Activated CD4-positive, CD25-positive, alpha-beta regulatory T cell treated with anti-CD3 and anti-CD28 coated beads, Interleukin-2, amount 50 U/mL, for 72 hours (primary cell): ENCODE data around the gene ETV3L.

Experiments
- DNase-seq: peaks from one replicate; pipeline ENCODE4 v3.0.0; 2021

ETV3L gene

GRCh38 chr1:157131281-157131680 is 31.7 kb upstream of the ETV3L start:
- DNase-seq: no peak

GRCh38 chr1:157124855-157125254 is 25.2 kb upstream of the ETV3L start:
- DNase-seq: no peak

GRCh38 chr1:157119448-157119847 is 19.8 kb upstream of the ETV3L start:
- DNase-seq: no peak

DNA sequence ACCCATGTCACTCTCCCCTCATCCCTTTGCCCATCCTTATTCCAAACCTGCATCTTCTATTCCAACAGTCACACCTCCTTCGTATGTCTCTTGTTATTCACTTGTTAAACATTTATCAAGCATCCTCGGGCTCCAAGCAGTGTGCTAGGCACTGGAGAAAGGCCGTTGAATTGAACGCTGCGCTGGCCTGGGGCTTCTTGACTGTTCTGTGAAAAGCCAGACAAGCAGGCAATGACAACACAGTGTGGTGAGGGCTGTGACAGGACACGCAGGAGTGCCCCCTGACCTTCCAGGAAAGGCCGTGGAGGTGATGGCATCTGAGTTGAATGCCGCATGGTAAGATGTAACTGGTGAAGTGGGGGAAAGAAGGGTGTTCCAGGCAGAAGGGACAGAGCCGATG is 19.4 kb upstream of the ETV3L start:
- no peak for DNase-seq

GRCh38 chr1:157117527-157118057 is 18.0 kb upstream of the ETV3L start:
- no peak for DNase-seq

DNA sequence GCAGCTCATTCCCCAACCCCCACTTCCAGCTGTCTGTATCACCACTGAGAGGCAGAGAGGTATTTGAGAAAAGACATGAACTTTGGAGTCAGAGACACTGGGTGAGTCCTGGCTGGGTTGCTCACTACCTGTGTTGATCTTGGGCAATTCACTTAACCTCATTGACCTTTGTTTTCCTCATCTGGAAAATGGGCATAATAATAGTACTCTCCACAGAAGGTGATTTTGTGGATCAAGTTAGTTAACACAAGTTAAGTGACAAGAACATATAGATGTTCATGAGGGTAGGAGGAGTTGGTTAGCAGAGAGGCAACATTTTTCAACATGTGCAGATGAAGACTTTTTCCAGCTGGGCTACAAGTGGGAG is 17.1 kb upstream of the ETV3L start:
- DNase-seq: no peak

GRCh38 chr1:157115851-157116736 is 16.5 kb upstream of the ETV3L start:
- no peak for DNase-seq

DNA sequence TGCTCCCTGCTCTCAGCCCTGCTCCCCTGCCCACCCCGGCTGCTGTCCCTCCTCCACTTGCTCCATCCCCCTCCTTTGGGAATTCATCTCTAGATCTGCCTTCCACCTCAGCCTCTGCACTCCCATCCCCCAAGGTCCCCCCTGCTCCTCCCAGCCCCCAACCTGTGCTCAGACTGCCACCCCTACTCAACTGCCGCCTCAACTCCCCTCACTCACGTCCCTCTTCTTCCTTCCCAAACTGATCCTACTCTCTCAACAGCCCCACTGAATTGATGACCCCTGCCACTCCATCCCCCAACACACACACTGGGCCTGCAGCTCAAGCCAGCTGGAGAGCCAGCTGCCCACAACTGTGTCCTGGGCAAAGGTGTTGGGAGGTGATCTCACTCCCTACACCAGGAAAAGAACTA is 15.8 kb upstream of the ETV3L start:
- no peak for DNase-seq

- no peak for DNase-seq
Observed at GRCh38 chr1:157114183-157115121, 14.8 kb upstream of the ETV3L start.

GRCh38 chr1:157113631-157114030 is 14.0 kb upstream of the ETV3L start:
- DNase-seq: no peak

GRCh38 chr1:157113106-157113505 is 13.5 kb upstream of the ETV3L start:
- no peak for DNase-seq

GRCh38 chr1:157112186-157112867 is 12.7 kb upstream of the ETV3L start:
- no peak for DNase-seq

- DNase-seq: no peak
Observed at GRCh38 chr1:157111396-157112165, 12.0 kb upstream of the ETV3L start.

- DNase-seq: no peak
Observed at GRCh38 chr1:157110686-157111085, 11.1 kb upstream of the ETV3L start.

DNA sequence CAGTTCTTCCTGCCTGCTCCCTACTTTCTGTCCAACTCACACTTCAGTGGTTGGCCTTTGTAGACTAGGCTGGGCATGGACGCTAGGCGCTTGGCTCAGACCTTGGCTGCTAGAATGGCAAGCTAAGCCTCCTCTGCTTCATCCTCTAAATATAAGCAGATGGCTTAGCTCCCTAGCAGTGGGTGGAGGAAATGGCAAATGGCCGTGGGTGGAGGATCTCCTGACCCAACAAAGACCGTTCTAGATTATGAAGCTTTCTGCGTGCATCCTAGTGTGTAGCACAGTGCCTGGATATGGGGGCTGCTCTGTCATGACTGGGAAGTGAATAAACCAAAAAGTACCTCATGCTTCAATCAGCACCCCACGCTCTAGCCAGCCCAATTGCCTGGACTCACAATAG is 10.4 kb upstream of the ETV3L start:
- DNase-seq: no peak

DNA sequence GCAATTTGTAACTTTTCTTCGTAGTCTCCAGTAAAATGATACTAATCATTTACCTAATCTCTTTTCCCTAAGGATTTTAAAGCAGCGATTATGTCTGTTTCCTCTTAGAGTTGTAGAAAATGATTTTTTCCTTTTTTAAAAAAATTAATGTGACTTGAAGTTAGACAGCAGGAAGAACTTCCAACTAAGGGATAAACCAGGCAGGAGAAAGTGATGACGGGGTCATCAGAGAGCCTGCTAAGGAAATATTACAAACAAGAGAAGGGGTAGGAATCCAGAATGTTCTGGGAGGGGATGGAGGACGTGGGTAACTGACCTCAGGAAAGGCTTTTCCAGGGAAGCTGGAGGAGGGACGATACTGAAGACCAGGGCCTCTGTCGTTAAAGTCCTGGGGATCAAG is 8.8 kb upstream of the ETV3L start:
- DNase-seq: no peak

- no peak for DNase-seq
Observed at GRCh38 chr1:157107702-157108101, 8.1 kb upstream of the ETV3L start.

DNA sequence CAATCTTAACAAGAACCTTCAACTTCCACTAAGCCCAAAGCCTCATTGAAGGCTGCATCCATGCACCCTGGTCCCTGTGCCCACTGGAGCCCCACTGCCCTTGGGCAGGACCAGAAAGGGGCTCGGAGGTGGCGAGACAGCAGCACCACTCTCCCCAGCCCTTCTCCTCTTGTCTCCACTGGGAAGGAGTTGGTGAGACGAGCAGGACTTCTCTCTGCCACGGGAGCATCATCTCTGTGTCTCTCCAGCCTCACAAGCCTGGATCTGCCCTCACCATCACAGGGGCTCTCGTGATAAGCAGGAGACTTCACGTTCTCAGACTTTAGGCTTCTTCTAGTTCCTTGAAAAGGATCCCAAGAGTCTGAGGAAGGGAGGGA is 7.2 kb upstream of the ETV3L start:
- no peak for DNase-seq

GRCh38 chr1:157105988-157106812 is 6.6 kb upstream of the ETV3L start:
- no peak for DNase-seq

DNA sequence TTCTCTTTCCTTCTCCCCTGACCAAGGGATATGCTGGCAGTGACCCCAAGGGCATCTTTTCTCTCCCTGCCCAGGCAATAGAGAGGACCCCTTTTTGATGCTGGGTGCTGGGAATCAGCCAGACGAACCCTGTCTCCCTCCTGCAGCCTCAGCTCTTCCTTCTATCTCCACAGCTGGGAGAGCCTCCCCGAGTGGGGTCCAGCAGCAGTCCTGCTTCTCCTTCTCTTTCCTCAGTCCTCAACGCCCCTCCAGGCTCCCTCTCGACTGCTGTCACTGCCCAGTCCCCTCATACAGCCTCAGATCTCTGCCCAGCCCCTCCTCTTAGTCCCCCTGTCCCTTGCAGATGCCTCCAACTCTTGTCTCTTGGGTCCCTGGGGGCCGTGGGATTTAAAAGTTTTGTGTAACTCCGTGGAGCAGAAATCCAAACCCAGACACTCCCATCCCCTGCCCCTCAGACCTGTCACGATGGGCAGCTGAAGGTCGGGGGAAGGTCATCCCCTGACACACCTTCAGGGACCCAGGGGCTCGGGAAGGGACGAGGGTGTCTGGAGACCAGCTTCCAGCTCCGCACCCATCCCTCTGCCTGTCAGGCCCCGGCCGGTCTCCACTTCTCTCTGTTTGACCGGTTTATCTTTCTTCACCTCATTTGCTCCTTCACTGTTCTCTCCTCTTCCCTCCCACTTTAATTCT is 5.8 kb upstream of the ETV3L start:
- no peak for DNase-seq
